Effector CD8-positive, alpha-beta T cell (primary cell): ENCODE data around the gene DLX3.

ENCODE experiments used
- DNase-seq: peaks from one replicate; lab custom pipeline; 2025; lab: John Stamatoyannopoulos, UW

Gene DLX3

DNA sequence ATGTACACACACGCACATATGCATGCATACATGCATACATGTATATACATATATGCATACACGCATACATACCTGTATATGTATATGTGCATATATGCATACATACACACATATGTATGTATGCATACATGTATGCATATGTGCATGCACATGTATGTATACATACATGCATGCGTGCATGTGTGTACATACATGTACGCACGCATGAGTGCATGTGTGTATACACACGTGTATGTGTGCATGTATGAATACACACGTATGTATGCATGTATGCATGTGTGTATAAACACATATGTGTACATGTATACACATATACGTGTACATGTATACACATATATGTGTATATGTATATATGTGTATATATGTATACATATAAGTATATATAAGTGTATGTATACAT, 28.5 kb upstream of the DLX3 start:
- DNase-seq: no peak

DNA sequence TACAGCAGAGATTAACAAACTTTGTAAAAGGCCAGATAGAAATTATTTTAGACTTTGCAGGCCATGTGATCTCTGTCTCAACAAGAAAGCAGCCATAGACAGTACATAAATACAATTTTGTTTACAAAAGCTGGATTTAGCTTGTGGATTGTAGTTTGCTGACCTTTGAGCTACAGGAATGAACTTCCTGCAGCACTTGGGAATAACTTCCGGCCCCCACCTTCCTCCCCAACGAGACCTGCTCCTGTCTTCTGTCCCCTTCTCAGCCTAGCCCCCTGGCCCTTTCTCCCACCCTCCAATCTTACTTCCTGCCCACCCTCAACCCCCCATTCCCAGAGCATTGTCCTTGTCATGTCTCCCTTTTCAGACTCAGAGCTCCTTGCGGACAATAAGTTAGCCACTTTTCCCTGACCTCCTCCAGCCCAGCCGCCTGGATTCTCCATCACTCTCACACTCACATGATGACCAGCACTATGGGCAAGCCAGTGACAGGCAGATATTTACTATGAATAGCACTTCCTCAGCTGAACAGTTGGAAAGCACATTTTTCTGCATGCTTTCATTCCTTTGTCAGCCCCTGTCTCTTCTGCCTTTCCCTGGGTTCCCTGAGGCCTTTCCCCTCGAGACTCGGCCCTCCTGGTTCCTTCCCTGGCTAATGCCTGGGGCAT, 27.6 kb upstream of the DLX3 start:
- DNase-seq: no peak

DNA sequence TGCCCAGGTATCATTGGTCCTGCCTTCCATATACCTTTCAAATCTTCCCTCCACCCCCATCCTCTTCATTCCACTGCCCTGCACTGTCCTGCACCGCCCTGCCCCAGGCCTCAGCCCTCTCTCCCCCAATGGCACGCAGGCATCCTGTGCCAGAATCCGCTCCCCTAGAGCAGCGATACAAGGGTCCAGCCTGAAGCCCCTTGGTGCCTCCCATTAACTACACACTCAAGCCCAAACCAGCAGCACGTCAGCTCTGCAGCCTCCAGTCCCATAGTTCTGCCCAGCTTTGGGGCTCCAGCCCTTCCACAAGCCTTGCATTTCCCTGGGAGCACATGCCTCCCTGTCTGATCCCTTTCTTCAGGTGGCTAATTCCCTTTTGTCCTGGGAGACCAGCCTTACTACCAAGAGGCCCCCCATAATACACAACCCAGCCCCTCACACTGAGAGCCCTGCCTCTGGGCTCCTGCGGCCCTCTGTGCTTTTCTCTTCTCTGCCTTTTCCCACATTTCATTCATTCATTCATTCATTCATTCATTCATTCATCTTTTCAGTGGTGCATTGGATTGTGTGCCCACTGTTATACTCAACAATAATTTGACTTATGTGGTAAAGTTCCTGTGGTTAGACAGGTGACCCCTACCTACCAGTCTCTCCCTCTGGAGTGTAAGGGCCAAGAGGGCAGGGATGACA, 26.8 kb upstream of the DLX3 start:
- no peak for DNase-seq

DNA sequence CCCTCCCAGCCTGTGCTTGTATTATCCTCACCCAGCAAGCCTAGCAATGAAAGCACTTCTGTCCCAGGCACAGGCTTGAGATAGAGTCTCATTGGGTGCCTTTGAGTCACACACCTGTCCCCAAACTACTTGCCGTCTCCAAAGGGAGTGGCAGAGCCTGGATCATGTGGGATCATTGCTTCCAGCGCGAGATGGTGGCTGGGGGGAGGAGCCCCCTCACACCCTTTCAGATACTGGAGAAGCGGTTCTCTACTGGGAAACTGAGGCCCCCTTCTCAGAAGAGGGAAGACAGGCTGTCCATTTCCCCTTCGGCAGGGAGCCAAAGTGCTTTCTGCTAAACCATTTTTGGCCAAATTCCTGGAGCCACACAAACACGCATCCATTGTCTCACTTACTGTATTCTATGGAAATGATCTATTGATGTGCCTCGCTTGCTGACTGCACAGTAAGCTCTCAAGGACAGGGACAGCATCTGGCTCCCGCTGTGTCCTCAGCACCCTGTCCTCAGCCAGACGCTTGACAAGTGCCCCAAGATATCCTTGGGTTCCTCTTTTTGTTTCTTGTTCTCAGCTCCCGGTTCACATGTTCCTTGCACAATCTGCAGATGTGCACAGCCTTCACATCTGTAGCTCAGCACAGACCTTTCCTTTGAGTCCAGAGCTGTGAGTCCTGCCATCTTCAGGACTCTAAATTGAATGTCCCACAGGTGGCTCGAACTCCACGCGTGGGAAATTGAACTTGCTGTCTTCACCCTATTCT, 26.0 kb upstream of the DLX3 start:
- DNase-seq: no peak

DNA sequence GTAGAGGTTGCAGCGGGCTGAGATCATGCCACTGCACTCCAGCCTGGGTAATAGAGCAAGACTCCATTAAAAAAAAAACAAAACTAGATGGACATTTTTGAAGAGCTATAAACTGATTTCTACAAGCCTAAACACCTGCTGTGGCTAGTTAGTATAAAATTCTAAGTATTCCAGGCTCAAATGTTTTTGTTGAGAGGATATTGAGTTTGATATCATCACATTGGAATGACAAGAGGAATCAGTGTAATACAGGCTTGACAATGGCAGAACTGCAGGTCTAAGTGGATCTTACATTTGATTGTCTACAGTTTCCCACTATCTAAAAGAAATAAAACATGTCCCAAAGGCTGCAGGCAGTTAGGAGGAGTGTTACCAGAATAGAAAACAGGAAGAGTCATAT, 23.9 kb upstream of the DLX3 start:
- DNase-seq: no peak

DNA sequence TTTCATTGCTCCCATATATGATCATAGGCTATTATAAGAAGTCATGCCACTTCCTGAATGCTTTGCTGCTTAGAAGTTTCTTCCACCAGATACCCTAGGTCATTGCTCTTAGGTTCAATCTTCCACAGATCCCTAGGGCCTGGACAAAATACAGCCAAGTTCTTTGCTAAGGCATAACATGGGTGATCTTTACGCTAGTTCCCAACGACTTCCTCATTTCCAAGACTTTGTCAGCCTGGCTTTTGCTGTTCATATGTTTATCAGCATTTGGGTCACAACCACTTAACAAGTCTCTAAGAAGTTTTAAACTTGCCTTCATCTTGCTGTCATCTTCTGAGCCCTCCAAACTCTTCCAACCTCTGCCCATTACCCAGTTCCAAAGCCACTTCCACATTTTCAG, 20.1 kb upstream of the DLX3 start:
- DNase-seq: no peak

DNA sequence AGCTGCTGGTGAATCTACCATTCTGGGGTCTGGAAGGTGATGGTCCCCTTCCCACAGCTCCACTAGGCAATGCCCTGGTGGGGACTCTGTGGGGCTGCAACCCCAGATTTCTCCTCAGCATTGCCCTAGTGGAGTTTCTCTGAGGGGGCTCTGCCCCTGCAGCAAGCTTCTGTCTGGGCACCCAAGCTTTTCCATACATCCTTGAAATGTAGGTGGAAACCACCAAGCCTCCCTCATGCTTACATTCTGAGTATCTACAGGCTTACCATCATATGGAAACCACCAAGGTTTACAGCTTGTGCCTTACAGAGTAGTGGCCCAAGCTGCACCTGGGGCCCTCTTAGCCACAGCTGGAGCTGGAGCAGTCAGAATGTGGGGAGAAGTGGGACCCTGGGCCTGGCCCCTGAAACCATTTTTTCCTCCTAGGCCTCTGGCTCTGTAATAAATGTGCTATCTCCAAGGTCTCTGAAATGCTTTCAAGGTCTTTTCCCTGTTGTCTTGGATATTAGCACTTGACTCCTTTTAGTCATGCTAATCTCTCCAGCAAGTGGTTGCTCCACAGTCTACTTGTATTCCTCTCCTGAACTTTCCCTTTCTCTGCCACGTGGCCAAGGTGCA, 19.6 kb upstream of the DLX3 start:
- no peak for DNase-seq

DNA sequence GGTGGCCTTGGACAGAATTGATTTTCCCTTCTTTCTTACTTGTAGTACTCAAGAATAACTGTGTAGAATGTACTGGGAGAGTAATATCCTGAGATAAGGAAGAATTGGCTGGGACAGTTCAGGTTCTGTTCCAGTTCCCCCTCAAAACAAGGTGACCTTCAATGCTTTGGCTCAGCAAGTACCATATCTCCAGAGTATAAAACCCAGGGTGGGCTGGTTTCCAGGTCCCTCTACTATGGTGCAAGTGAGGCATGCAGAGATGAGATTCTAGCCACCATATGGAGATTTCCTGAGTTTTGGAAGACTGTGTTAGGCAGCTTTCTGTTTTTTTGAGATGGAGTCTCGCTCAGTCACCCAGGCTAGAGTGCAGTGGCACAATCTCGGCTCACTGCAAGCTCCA, 18.1 kb upstream of the DLX3 start:
- no peak for DNase-seq

DNA sequence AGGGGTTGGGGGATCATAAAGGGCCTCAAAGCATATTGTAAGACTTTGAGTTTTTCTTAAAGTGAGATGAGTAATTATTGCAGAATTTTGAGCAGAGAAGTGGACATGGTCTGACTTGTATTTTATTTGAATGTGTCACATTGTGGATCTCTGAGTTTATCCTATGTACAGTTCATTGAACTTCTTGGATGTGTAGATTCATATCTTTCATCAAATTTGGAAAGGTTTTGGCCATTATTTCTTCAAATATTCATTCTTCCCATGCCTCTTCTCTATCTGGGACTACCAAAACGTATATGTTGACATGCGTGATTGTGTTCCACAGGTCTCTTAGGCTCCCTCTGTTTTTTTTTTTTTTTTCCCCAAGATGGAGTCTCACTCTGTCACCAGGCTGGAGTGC, 14.3 kb upstream of the DLX3 start:
- DNase-seq: no peak

DNA sequence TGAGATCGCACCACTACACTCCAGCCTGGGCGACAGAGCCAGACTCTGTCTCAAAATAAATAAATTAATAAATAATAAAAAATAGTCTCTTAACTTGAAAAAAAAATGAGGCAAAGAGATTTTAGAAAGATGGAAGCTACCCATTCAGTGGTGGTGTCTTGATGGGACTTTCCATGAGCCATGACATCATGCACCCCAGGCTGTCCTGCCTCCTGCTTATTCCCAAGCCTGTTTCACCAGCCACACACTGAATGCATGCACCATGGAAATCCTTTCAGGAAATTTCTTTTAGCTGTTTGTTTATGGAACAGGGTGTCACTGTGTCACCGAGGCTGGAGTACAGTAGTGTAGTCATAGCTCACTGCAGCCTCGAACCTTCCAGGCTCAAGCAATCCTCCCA, 8.9 kb upstream of the DLX3 start:
- DNase-seq: no peak

DNA sequence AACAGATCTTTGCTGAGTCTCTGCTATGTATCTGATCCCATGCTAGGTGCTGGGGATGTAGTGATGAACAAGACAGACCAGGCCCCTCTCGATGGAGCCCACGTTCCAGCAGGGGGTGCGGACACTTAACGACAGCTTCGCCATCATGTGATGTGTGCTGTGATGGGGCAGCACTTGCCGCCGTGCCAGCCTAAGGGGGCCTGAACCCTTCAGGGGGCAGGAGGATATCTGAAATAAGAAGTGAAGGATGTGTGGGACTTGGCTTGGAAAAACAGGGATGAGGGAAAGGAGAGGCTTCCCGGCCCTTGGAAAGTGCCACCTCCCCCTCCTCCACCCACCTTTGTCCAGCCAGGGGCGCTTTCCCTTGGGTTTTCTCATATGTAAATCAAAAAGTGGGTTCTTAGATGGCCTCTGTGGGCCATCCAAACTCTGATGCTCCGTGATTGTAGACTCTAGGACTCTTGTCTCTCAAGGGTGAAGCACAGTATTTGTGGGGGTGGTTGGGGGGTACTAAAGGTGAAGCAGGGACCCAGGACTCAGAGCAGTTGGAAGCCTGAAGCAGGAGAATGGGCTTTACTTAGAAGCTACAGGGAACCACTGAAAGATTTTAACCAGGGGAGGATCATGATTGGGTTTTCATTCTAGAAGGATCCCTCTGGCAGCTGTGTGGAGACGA, 4.0 kb upstream of the DLX3 start:
- DNase-seq: no peak

DNA sequence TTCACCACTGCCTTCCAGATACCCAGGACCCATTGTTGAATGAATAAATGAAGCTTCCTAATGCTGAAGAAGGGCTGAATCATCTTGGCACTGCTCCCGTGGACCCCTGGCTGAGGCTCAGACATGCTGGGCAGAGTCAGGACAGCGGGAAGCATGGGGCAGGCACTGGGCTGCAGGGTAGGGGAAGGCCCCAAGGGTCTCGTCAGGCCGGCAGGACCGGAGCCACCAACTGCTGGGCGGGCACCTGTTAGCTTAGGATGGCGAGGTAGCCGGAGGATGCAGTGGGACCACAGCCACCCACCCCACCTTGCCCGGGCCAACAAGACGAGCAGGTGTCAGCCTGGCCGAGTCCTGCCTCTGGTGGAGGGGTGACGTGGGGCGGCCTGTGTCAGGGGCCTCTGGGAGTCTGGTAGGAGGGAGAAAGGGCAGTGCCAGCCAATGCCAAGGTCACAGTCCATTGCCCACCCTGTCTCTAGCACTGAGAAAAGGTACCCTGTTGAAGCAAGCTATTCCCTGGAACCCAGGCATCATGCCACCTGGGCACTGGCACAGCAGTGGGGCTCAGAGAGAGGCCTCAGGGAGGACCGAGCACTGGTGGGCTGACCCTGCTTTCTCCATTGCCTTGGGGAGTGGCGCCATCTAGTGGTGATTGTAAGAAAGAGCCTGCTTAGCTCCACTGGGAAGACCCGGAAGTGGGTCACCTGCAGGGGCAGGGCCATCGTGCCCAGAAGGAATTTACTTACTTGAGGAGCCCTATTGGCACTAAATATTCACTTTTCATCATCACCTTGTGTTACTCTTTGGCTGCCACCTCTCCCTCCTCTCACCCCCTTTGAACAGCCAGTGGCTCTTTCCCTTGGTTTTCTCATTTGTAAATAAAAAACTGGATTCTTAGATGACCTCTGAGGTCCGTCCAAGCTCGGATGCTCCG, 3.0 kb upstream of the DLX3 start:
- DNase-seq: peak; percentile 83

DNA sequence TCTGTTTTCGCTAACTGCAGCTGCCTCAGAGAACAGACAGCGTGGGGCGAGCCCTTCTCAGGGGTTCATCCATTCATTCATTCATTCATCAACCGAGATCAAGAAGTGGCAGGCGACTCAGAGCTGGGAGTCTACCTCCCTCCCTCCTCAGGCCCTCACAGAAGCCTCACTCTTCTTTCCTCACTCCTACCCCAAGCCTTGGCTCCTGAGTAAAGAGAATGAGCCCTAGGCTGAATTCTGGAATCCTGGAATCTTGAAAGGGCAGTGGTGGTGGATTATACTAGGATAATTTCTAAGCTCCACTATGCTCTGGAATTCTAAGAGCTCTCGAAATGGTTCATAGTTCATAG, 2.3 kb upstream of the DLX3 start:
- DNase-seq: no peak

DNA sequence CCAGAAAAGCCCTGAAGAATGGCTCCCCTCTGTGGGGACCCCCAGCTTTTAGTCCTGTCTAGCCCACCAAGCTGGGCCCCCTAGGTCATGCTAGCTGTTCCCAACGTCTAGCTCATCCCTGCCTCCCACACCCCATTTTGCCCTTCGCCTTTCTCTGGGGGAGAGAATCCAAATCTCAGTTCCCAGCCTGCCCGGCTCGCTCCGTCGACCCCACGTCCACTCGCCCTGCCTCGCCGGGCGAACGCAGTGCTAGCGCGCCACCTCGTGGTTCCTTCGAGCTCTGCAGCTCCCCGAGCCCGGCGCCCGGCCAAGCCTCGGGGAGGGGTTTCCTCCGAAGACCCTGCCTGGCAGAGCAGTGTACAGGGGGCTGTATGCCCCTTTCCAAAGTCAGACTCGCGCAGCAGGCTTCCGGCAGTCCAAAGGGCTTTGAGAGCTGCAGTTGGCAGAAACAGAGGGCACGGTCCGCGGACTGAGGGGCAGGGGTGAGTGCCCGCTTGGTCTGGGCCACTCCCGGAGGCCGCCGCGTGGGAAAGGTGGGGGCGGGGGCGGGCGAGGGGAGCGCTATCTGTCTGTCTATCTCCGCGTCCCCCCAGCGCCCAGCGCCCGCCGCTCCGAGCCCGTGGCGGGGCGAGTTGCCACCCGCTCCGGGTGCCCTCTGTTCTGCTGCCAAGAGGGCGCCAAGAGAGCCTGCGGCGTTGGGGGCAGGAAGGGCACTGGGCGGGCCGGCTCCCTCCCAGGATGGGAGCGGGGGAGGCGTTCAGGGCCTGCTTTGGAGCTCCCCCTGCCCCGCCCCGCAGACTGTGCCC, 1.7 kb upstream of the DLX3 start:
- DNase-seq: peak; percentile 53

DNA sequence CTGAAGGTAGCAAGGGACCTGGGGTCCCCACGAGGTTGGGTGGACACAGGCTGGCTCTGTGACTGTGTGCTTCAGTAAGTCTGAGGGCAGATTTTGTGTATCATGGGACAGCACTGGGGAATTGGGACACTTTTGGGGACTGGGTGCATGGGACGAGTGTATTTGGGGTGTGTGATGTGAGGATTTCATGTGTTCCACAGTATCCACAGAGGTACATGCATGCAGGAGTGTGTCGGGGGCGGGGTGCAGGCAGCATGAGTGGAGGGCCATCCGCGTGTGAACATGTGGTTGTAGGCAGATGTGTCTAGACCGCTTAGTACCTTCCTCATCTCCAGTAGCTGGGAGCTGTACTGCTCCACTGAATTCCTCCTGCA, 1.1 kb upstream of the DLX3 start:
- no peak for DNase-seq

DNA sequence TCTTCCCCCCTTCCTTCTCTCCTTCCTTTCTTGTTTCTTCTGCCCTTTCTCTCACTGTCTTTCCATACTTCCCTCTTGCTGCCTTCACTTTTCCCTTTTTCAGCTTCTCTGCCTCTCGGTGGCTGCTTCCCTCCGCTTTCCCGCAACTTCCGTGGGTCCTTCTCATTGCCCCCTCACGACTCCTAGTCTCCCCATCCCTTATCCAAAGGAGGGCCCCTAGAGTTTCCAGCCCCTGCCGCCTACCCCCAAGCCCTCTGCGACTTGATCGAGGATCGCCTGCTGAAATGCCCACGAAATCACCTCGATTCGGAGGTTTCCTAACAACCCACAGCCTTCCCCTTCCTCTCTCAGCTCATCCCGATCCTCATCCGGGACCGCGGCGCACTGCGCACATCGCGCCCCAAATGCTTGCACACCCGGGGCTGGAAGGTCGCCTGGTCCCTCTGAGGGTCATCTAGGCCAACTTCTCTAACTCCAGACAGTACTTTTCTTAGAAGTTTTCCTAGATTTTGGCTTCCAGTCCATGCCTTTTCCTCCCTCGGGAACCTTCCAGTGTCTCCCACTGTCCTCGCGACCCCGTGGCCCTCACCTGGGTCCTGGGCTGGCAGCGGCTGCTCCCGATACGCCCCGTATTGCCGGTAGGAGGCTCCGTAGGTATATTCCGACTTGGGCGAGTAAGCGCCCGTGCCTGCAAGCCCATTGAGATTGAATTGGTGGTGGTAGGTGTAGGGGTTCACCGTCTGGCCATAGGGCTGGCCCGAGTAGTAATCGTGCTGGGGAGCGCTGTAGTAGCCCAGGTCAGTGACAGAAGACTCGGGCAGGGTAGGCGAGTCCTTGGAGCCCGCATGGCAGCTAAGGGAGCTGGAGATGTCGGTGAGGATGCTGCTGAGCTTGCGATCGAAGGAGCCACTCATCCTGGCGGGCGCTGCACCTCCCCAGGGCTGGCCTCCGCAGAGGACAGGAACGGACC, 654 bp downstream of the DLX3 start:
- DNase-seq: no peak

DNA sequence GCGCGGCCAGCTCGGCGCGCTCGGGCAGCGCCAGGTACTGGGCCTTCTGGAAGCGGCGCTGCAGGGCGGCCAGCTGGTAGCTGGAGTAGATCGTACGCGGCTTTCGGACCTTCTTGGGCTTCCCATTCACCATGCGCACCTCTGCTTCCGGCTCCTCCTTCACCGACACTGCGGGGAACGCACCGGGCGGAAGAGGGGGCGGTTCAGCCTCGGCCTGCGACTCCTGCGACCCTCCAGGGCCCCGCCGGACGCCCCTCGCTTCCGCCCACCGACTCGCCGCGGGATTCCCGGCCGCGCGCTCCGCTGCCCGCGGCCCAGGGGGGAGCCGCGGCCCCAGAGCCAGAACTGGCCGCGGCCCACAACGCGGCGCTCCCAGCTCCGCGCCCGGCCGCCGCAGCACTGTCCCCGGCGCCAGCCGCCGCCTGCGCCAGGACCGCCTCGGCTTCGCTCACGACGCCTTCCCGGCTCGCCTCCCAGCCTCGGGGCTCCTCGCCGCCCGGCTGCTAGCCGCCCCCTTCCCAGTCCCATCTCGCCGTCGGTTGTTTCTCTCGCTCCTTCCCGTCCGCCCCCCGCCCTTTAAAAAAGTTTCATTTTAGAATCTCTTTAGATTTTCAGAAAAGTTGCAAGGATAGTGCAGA, 1.5 kb downstream of the DLX3 start:
- DNase-seq: no peak

DNA sequence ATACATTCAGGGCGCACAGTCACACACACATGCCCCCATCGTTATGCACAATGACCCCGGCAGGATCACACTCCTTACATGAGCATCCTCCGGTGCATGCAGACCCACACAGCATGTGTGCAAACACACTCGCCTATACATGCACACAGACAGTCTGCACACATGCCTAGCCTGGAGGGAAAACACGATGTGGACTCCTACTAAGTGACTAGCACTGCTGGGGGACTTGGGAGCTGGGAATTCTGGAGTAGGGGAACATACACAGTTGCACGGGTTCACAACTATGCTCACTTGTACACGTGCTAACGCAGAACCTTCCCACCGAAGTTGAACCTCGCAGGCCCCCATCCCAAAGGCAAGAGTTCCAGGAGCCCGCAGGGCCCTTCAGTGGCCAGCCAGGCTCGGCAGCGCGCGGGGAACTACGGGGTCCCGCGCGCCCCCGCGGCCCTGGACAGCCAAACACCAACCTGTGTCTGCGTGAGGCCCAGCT, 2.0 kb downstream of the DLX3 start:
- no peak for DNase-seq
